ENCODE data around the gene LRRC46.

Gene LRRC46

DNA sequence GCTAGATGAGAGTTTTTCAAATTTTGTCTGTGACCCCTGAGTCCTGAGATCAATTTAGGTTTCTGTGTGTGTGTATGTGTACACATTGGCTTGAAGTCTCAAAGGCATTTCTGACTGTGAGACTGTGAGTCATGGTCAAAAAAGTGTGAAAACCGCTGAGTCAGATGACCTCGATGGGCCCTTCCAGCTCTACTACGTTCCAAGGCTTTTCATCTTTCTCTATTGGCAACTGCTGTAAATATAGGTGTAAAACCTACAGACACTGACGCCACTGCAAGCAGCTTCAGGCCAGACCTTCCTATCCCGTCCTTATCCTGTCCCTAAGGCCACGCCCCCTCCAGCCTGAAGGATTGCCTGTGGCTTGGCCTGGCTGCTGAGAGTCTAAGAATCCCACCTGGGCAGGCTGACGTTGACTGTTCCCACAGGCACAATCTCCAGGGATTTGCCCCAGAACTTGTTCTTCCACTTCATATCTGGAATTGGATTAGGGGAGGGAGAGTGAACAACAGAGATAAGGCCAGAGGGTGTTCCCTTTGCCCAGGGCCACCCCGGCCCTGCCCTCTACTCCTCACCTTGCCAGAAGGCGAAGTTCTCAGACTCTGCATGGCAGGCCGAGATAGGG is 21.2 kb upstream of the LRRC46 start:
- TF ChIP-seq CTCF (IDR thresholded peaks at IDR 0.05; ENCODE audit: borderline replicate concordance, insufficient read depth, low read depth, low read length), result no peak
- no peak overlapping the region for H3K4me3 ChIP-seq (ENCODE audit: low read depth, low read length)

DNA sequence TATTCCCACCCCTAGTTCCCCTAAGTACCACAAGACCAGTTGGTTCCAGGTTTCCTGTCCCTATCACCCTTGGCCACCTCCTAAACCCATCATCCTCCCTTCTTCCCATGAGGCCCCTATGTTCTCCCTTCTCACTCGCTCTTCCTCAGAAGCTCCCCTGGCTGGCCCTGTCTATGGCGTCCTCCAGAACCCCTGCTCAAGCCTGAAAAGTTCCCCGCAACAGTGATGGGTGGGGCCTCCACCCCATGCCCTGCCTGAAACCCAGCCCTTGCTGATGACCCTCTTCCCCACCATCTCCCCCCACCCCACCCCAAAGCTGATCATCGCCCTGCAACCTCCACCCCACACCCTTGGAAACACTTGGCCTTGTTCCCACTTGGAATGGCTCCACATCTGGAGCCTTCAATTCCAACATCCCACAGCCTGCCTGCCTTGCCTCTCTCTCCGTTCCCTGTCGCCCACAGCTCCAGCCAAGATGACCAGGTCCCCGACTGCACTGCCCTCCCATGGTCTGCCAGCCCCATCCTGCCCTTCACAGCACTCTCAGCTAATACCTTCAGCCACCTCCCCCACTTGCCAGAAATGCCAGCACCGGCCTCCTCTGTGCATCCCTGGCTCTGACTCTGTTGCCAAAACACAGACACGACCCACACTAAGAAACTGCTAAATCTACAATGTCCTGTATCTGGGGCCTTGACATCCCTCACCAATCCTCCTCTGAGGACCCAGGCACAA is 20.4 kb upstream of the LRRC46 start:
- TF ChIP-seq CTCF (IDR thresholded peaks at IDR 0.05; ENCODE audit: borderline replicate concordance, insufficient read depth, low read depth, low read length), result no peak
- H3K4me3 ChIP-seq (ENCODE audit: low read depth, low read length), result no peak overlapping the region

GRCh38 chr17:47811709-47812108 is 19.8 kb upstream of the LRRC46 start:
- no peak overlapping the region for H3K4me3 ChIP-seq (ENCODE audit: low read depth, low read length)
- no peak for TF ChIP-seq CTCF (IDR thresholded peaks at IDR 0.05; ENCODE audit: borderline replicate concordance, insufficient read depth, low read depth, low read length)

DNA sequence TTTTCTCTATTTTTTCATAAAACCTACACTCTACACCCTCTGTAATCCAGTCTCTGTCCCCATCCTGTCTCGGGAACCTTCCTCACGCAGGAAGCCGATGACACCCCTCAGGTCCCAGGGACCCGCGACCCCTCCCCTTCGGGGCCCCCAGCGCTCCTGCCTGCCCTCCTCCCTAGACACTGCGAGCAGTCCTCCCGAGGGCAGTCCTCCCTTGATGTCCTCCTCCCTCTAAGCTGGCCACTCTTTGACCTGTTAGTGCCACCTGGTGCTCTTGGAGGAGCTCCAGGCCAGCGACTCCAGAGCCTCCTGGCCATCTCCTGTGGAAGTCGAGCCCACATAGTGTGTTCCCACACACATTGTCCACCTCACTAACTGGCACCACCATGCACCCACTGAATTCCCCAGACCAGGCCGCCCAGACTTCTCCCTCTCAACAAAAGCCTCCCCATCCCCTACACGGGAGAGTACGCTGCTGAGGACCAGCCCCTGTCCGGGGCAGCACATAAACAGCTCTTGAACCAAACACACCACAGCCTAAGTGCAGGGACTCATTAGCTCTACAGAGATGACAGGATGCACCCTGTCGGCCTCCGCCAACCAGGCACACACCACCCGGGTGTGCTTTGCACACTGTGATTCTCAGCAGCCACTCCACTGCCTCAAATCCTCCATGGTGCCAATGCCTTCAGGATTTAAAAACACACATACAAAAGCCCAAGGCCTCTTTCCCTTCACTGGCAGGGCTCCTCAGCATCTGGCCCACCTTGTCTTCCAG is 19.1 kb upstream of the LRRC46 start:
- TF ChIP-seq CTCF (IDR thresholded peaks at IDR 0.05; ENCODE audit: borderline replicate concordance, insufficient read depth, low read depth, low read length), result no peak

GRCh38 chr17:47813077-47813476 is 18.4 kb upstream of the LRRC46 start:
- no peak overlapping the region for H3K4me3 ChIP-seq (ENCODE audit: low read depth, low read length)
- TF ChIP-seq CTCF (IDR thresholded peaks at IDR 0.05; ENCODE audit: borderline replicate concordance, insufficient read depth, low read depth, low read length), result no peak

More for the DNA sequence above, 19.1 kb upstream of the LRRC46 start:
- H3K4me3 ChIP-seq (ENCODE audit: low read depth, low read length), result no peak overlapping the region

- no peak for TF ChIP-seq CTCF (IDR thresholded peaks at IDR 0.05; ENCODE audit: borderline replicate concordance, insufficient read depth, low read depth, low read length)
- H3K4me3 ChIP-seq (ENCODE audit: low read depth, low read length), result no peak overlapping the region
Measured at GRCh38 chr17:47813512-47814031, 17.9 kb upstream of the LRRC46 start.
